ENCODE results near the gene TTLL6.
"Not testable (repeated sequence)": the region's sequence is repeated elsewhere in the genome, so short reads cannot be mapped to it uniquely, and the experiment has no call there.

Gene TTLL6

DNA sequence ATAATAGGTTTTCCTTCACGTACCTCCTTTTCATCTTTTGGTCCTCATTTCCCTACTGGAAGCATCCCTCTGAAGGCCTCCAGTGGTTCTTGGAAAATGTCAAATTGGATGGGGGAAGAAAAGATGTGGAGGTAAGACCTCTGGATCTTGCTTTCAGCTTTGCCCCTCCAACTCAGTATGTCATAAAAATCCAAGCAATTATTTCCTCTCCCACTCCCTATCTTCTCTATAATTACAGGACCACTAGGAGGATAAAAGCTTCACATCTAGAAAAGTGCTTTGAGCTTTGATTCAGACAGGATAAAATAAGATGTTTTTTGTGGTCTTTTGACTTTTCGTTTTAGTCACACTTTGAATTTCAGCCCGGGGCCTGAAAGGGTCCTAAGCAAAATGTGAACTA, 1.7 kb downstream of the TTLL6 start:
- no peak for DNase-seq (ENCODE audit: low read depth, low spot score)

DNA sequence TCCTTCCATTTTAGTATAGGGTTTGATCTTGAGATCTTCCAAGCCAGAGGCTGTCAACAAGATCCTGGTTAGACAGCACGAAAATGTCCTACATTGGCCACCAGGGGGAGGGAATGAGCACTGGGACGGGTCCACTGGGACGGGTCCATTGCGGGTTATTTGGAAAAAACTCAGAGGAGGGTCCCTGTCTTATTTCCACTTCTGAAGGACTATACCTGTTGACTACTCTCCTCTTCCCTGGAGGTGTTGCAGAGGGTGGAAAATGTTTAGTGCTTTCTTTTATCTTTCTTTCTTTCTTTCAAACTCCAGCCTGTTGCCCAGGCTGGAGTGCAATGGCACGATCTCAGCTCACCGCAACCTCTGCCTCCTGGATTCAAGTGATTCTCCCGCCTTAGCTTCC, 2.5 kb downstream of the TTLL6 start:
- no peak for DNase-seq (ENCODE audit: low read depth, low spot score)

DNA sequence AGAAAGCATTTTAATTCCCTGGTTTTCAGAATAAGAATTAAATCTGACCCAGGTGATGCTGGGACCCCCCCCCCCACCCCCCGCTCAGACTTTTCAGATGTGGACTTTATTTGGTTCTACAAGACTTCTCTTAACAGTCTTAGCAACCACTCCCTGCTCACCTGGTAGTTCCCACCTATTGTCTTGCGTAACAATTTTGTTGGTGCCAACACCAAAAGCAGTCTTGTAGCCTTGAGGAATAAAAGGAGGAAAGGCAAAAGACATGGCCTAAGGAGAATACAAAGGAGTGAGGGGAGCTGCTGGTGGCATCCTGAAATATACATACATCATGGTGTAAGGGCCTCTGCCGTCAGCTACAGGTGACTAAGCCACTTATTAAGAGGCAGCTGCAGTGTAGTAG, 5.0 kb downstream of the TTLL6 start:
- no peak for DNase-seq (ENCODE audit: low read depth, low spot score)

DNA sequence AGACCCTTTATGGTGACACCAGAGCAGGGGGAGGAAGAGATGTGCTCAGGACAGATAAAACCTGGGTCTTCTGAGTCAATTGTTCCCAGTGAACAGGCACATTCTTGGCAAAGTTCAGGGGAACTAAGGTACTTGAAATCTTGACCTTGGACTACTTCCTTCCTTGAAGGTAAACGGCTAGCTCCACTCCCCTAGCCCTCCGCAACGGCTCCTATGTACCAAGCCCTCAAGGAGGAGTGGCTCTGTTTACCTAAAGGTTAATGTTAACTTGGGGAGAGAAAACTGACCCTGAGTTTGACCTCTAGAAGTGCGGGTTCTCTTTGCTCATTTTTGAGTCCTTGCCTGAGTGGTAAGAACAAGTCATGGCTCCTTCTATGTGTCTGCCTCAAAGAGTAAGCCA, 7.8 kb downstream of the TTLL6 start:
- DNase-seq (ENCODE audit: low read depth, low spot score) = no peak

DNA sequence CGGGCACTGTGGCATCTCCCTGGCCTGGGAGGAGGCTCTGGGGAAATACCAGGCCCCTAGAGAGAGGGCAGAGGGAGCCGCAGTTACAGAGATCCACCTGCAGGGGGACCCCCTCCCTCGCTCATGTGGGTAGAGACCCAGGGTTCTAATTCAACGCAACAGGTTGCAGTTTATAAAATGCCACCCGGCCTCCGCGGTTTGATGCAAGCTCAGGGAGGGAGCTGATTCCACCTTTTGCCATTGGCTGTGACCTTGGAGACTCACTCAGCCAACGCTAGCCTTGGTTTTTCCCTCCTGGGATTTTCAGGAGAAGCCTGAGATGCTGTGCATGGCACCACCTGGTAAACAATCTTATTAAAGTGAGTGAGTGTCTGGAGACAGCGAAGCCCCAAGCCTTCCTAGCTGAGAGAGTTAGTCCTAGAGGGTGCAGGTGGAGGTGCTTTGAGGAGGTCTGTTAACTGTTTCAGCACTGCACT, 12.1 kb downstream of the TTLL6 start:
- DNase-seq (ENCODE audit: low read depth, low spot score) = no peak

DNA sequence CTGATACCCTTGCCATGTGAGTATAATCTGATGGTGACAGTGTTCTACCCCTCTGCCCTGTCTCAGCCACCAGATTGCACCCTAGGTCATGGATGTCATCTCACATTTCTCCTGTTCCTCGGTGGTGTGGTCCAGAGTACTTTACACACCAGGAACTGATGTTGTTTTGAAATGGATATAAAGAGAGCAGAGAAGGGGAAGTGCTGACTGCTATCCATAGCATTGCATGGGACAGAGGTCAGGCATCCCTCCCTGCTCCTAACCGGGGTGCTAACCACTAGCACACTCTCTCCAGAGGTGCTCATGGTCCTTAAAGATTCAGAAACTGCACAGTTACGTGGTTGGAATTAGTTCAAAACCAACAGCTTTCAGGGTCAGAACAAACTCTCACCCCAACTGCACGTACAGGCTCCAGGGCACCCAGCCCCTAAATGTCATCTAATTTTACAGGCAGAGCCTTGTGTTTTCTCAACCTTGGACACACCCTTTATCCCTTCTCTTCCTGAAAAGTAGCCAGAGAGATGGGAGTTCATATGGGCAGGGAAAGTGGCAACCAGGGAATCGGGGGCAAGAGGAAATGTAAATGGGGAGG, 16.3 kb downstream of the TTLL6 start:
- DNase-seq (ENCODE audit: low read depth, low spot score) = no peak

DNA sequence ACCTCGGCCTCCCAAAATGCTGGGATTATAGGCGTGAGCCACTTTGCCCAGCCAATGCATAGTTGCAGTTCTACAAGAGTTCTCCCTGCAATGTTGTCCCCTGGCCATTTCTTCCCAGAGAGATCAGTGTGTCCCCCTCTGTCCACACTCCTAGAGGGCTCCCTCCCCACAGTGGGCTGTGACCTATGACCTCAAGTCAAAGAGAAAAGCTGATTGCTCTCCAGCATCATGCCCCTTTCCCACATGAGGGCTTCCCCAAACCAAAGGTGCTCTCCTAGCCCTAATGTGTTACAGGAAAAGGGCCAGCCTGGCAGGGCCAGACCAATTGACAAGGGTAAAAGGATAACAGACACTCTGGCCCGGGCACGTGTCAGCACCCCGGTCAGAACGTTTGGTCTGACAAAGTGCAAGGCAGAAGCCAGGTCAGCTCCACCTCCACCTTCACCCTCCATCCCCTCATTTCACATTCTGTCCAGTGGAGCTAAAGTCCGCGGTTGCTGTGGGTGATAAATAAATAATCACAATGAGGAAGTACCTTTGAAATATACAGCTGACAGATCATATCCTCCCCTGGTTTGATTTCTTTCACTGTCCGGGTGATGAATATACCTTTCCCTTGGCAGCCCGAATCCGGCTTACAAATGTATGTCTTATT, 17.8 kb downstream of the TTLL6 start:
- DNase-seq (ENCODE audit: low read depth, low spot score) = no peak

DNA sequence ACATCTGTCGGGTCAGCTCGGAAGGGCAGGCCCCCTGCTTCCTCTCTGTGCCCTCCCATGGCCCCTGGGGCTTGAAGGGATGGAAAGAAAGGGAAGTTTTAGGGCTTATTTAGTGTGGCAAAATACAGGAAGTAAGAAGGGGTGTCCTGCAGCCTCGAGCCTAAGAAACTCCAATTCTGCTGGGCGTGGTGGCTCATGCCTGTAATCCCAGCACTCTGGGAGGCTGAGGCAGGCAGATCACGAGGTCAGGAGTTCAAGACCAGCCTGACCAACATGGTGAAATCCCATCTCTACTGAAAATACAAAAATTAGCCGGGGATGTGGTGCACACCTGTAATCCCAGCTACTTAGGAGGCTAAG, 20.9 kb downstream of the TTLL6 start:
- DNase-seq (ENCODE audit: low read depth, low spot score) = not testable (repeated sequence)

DNA sequence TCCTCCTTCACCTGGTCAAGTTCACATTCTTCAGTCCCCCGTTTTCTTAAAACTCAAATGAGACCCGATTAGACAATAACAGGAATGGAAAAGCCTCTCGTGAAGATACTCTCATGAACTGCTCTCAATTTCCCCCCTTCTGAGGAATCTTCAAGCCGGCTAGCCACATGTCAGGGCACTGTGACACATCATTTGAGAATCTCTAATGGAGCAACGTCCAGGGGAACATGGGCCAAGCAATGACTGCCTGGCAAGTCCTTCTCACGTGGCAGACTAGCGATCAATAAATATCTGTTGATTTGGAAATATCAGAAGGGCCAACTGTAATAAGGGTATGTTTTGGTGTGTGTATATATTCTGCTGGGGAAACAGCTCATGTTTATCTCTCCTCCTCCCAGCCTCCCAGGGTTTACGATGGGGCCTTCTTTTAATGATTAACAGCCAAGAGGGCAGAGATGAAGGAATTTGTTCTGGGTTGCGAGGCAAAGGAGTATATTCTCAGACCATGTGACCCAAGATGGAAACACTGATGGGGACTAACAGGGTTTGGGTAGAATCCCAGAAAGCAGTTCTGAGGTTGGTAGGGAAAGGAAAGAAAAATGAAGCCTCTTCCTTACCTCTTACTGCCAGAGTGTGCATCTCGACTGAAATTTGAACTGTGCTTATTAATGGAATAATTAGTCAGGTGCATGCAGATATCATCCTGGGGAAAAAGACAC, 21.4 kb downstream of the TTLL6 start:
- no peak for DNase-seq (ENCODE audit: low read depth, low spot score)

DNA sequence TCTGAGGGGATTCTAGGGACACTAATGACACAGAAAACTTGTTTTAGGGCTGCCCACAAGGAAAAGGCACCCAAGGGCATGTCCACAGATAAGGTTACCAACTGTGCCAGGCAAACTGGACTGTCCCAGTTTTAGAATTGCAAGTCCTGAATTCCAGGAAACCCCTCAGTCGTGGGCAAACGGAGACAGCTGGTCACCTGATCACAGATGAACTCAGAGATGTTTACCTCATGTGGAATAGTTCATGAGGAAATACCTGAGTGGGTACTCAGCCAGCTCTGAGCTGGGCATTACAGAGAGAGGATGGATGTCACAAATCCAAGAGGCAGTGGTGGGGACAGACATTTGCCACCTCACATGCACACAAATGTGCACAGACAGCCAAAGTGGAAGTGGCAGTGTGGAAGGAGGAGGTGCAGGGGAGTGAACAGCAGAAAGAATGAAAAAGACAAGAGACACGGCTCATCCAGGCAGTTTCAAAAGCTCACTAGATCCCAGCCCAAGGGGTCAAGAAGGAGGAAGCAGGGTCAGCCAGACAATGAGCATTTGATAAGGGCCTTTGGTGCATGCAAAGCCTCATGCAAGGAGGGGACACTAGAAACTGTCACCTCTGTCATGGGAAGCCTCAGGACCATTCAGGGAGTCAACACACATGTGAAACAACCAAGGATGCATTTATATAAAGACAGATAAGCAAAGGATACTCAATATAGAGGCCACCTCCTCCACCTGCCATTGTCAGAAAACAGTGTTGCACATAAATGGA, 24.8 kb downstream of the TTLL6 start:
- no peak for DNase-seq (ENCODE audit: low read depth, low spot score)

DNA sequence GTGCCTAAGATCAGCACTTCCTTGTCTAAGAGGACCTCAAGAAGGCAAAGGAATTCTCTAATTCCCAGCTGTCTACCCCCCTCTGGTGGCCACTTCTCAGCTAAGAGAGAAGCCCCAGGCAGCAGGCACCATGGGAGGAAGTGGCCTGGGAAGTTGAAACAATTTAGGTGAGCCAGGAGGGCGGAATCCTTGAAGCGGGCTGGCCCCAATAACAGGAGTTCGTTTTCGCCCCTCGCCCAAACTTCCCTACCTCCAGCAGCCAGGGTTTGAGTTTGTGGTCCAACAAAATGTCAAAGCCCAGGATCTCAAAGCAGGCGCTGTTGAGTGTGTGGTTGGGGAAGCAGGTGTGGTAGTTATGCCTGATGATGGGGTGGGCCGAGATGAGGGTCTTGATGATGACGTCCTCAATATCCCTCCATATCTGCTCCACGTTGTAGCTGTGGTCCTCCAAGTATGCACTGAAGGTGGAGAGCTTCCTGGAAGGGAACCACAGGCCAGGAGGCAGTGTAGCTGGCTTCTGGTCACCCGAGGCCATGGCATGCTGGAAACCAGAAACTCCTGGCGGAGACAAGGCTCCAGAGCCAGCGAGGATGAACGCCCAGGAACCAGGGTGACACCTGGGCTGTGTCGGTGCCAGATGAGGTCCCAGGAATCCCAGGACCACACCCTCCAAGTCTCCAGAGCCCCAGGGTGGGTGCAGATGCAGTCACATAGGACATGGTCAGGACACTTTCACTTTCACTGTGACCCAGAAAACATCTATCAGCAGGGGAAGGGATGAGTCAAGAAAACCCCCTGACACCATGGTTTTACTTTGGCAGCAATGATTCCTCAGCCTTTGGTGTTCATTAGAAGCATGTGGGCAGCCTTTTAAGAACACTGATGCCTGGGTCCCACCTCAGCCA, 25.6 kb downstream of the TTLL6 start:
- peak; percentile 31 for DNase-seq (ENCODE audit: low read depth, low spot score)

DNA sequence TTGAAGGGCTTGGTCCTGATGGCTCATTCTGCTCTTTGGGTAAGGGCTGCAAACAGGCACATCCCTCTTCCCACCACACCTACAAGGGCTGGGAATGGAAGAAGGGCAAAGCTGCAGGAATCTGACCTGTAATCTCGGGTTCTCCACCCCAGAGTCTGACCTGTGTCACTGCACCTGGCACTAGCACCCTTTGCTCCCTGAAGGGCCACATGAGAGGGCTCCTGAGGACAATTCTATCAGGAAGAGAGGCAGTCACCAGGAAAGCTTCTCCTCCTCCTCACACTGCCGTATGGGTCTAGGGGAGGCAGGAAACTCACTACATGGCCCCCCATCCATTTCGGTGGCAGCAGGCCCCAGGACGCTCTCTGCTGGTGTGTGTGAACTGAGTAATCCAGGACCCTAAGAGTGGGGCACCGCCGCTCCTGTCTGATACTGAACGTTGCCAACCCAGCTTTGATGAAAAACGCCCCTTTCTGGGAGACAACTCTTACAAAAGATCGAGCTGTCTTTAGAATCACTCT, 26.4 kb downstream of the TTLL6 start:
- no peak for DNase-seq (ENCODE audit: low read depth, low spot score)

DNA sequence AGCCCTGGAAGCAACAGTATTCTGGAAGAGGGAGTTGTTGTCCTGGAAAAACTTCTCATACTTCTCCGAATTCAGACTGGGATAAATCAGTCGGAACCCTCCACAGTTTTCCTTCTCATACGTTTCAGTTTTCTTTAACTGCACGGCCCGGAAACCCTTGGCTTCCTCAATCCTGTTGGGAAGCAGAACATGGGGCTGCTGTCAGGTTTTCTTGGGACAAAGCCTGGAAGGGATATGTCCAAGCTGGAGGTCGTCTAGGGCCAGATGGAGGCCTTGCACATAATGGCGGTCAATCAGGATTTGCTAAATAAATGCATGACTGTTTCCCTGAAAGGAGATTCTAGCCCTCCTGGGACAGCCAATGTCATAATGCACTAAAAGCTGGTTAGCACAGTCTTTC, 29.2 kb downstream of the TTLL6 start:
- no peak for DNase-seq (ENCODE audit: low read depth, low spot score)

DNA sequence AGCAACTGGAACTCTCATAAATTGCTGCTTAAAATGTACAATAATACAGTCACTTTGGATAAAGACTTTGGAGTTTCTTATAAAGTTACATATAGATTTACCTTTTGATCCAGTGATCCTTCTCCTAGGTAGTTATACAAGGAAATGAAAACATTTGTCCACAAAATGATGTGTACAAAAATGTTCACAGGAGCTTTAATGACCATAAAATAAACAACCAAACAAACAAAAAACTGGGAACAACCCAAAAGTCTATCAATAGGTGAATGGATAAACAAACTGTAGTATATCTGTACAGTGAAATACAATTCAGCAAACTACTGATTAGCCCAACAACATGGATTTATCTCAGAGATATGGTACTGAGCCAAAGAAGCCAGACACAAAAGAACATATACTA, 37.6 kb downstream of the TTLL6 start:
- no peak for DNase-seq (ENCODE audit: low read depth, low spot score)

DNA sequence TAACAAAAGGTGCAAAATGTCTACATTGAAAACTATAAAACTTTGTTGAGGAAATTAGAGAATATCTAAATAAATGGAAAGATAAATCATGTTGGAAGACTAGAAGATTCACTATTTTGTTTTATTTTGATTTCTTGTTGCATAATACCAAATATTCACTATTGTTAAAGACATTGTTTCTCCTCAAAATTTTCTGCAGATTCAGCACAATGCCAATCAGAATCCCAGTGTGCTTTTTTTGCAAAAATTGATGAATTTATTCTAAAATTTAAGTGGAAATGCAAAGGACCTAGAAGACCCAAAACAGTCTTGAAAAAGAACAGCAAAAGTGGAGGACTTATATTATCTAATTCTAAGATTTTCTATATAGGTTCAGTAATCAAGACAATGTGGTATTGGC, 40.4 kb downstream of the TTLL6 start:
- no peak for DNase-seq (ENCODE audit: low read depth, low spot score)

DNA sequence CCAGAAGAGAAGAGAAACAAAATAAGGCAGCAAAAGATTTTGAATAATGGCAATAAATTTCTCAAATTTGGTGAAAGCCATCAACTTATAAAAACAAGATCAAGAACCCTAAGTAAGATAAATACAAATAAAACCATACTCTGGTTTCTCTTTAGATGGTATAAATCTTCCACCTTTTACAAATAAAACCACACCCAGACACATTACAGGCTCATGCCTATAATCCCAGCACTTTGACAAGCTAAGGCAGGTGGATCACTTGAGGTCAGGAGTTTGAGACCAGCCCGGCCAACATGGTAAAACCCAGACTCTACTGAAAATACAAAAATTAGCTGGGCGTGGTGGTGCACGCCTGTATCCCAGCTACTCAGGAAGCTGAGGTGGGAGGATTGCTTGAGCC, 43.8 kb downstream of the TTLL6 start:
- no peak for DNase-seq (ENCODE audit: low read depth, low spot score)

DNA sequence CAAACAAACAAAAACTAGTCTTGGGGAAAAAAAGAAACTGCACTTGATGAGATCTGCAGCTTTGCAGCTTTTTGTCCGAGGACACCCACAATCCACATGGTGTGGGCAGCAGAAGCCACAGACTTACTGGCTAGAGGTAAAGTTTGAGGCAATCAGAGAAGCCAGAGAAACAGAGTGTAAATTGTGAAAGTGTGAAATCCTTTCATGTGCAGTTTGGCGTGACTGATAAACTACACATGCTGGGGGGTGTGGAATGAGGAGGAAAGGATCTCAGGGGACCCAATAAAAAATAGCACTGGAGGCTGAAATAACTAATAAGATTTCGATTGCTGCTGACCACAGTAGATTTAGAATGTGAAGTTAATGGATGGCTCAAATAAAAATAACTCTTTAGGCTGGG, 46.1 kb downstream of the TTLL6 start:
- no peak for DNase-seq (ENCODE audit: low read depth, low spot score)

DNA sequence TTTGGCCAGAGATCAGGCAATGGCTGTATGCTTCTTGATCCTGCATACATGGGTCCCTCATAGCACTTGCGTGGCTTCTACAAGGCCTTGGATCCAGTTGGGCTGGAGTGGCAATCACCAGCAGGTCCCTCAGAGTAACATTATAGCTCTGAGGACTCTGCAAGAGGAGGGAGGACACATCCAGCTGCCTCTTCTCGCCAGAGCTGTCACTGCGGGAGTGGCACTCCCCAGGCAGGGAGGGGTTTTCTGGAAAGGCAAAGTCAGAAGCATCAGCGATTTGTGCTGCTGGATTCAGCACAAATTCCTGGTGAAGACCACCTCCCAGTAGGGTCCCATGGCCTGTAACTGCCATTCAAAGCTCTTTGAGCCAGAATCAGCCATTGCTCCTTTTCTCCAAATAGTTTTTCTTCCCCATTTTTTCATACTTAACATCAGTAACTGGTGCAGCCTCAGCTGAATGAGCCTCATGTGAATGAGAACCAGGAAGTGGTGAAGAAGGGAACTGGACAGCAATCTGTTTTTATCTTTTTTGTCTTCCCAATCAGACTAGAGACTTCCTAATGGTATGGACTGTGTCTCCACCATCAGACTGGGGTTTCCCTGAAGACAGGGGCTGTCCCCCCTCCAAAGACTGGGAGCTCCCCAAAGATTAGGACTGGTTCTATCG, 47.9 kb downstream of the TTLL6 start:
- no peak for DNase-seq (ENCODE audit: low read depth, low spot score)

DNA sequence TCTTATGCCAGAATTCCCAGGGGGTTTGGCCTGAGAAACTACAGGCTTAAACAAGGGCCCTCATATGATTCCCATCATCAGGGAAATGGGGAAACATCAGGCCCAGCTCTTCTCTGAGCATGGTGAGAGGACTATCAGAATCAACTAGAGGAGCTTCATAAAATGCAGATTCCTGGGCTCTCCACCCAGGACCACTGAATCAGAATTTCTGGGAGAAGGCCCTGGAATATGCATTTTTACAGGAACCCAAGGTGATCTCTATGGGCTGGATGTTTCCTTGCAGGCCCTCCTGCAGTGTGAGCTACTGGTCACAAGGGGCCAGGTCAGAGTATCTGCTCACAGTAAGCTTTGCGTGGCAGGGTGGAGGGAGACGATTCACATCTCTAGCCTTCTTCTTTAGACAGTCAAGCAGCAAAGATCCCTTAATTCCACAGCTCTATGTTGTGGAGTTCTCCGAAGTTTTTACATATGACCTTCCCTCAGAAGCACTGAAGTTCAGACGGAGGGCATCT, 49.7 kb downstream of the TTLL6 start:
- no peak for DNase-seq (ENCODE audit: low read depth, low spot score)

DNA sequence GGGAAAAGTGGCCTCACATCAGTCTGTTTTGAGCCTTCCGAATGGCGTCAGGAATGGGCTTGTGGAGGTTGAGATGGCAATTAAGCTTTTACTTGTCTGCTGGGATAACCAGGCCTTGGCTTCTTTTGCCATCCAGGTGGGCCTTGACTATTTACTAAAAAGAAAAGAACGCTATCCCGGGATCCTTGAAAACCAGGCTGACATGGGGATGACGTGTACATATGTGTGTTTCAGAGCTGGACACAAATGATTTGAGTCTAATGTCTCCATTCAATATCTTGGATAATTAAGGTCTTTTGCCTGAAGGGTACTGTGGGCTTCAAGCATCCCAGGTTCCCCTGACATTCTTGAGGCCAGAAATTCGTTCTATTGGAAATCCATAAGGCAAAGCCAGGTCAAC, 55.9 kb downstream of the TTLL6 start:
- DNase-seq (ENCODE audit: low read depth, low spot score) = no peak

Data from brain pericyte (primary cell).